Neural cell (in vitro differentiated cells): ENCODE measurements around the gene COMT.

Experiments used
- CTCF ChIP-seq: fragments of 450-650 bp; IDR thresholded peaks from 2 replicates; pipeline ENCODE4 v1.5.1; 2014; ENCODE audit warnings: antibody characterized with exemption, mild to moderate bottlenecking, moderate library complexity; ENCODE audit not compliant: poor library complexity, severe bottlenecking
- EP300 ChIP-seq: fragments of 450-650 bp; conservative IDR thresholded peaks from 2 replicates; pipeline ENCODE4 v1.6.1; 2014; ENCODE audit warnings: antibody characterized with exemption, mild to moderate bottlenecking, moderate library complexity; ENCODE audit not compliant: poor library complexity, severe bottlenecking
- POLR2AphosphoS5 ChIP-seq: IDR thresholded peaks from 2 replicates; pipeline ENCODE4 v1.6.1; 2012
- SMC3 ChIP-seq: fragments of 450-650 bp; conservative IDR thresholded peaks from 2 replicates; pipeline ENCODE4 v1.6.1; 2014; ENCODE audit warnings: antibody characterized with exemption, mild to moderate bottlenecking, moderate library complexity; ENCODE audit not compliant: poor library complexity
- TAF1 ChIP-seq: IDR thresholded peaks from 2 replicates; pipeline ENCODE4 v1.6.1; 2012; ENCODE audit warnings: low read depth

GRCh38 chr22:20014526-20015186 lies 73.1 kb downstream of the COMT start:
- TF ChIP-seq CTCF (no peak), POLR2AphosphoS5 (no peak), SMC3 (no peak), EP300 (no peak), TAF1 (no peak)
